ENCODE measurements around the gene NDUFA6. TPM values are rescaled to one million over a fixed set of nuclear protein-coding genes. Genes with fewer than 3 reads are reported as not detected.
"Not testable (repeated sequence)": the region's sequence is repeated elsewhere in the genome, so short reads cannot be mapped to it uniquely, and the experiment has no call there.

NDUFA6 gene
- total RNA-seq, 2 experiments from 2014 or later: 75.9 to 91.6 TPM

DNA sequence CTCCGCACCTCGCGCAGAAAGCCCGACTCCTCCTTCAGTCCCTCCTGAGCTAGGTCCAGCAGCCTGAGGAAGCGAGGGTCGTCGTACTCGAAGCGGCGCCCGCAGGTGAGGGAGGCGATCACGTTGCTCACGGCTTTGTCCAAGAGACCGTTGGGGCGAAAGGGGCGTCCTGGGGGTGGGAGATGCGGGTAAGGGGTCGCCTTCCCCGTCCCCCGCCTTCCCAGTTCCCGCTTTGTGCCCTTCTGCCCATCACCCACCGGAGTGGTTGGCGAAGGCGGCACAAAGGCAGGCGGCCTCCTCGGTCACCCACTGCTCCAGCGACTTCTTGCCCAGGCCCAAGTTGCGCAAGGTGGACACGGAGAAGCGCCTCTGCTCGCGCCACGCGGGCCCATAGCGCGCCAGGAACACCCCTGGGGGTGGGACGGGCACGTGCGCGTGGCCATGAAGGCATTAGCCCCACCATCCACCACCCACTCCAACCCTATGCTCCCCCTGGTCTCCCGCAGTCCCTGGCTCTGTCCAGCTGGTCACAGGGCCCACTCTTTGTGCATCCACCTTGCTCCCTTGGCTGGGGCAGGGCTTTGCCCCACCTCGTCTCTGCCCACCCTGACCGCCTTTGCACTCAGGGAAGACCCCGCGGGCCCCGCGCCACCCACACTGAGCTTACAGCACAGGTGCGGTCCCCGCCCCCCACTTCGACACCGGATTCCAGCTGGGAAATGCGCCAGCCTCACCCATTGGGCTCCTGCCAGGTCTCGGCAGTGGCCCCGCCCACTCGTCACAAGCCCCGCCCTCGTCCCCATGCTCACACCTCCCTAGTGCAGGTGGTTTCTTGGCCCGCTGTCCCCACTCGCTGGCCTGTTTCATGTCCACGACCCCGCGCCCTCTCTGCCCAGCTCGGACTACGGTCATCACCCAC is 38.5 kb upstream of the NDUFA6 start:
- H3K27me3 Mint-ChIP-seq; H3K27ac Mint-ChIP-seq; H3K4me1 Mint-ChIP-seq; H3K36me3 Mint-ChIP-seq; CTCF ChIA-PET; H3K4me3 Mint-ChIP-seq; DNase-seq; ATAC-seq; H3K9me3 Mint-ChIP-seq (ENCODE audit: low read depth): not testable (repeated sequence)

DNA sequence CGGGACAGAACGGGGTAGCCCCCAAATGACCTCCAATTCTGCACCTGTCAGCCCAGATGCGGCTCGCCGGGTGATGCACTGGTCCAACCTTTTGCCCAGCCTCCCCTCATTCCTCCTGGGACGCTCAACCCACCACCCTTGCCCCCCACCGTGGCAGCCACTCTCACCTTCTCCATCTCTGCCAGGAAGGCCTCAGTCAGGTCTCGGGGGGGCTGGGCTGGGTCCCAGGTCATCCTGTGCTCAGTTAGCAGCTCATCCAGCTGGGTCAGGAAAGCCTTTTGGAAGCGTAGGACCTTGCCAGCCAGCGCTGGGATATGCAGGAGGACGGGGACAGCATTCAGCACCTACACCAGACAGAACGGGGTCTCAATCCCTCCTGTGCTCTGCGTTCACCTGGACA is 37.4 kb upstream of the NDUFA6 start:
- CTCF ChIA-PET: not testable (repeated sequence)

DNA sequence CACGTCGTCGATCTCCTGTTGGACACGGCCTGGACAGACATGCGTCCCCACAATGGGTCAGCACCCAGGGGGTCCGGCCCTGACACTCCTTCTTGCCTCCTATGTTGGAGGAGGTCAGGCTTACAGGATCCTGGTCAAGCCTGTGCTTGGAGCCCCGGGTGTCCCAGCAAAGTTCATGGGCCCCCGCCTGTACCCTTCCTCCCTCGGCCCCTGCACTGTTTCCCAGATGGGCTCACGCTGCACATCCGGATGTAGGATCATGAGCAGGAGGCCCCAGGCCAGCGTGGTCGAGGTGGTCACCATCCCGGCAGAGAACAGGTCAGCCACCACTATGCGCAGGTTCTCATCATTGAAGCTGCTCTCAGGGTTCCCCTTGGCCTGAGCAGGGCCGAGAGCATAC is 37.0 kb upstream of the NDUFA6 start:
- Mint-ChIP-seq H3K4me1 (no peaks in the 10 kb centered on the region), H3K27ac (no peak overlapping the region)
- no peak for DNase-seq

More for the DNA sequence above, 37.4 kb upstream of the NDUFA6 start:
- H3K27ac Mint-ChIP-seq; ATAC-seq; H3K36me3 Mint-ChIP-seq; H3K27me3 Mint-ChIP-seq; H3K4me3 Mint-ChIP-seq; H3K4me1 Mint-ChIP-seq; H3K9me3 Mint-ChIP-seq (ENCODE audit: low read depth); DNase-seq: not testable (repeated sequence)

DNA sequence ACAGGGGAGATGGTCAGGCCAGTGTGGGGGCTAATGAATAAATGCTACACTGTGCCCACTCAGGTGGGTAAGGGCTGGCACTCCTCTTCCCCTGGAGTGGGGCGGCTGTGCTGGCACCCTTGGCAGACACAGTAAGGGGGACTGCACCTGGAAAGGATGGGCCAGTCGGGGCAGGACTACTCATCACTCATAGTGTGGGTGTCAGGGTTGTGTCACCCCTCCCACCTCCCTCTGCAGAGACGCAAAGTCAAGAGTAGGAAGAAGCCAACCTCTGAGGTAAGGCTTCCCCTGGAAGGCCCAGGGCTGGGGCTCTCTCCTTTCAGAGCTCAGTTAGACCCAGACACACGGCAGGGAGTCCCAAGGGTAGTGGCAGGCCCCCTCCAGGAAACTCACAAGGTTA is 33.0 kb upstream of the NDUFA6 start:
- H3K27ac Mint-ChIP-seq; H3K36me3 Mint-ChIP-seq; ATAC-seq; CTCF ChIA-PET; DNase-seq; H3K4me3 Mint-ChIP-seq; H3K9me3 Mint-ChIP-seq (ENCODE audit: low read depth); H3K27me3 Mint-ChIP-seq: not testable (repeated sequence)
- H3K4me1 Mint-ChIP-seq: peaks cover 26% of the 10 kb centered on the region

More for the DNA sequence above, 37.0 kb upstream of the NDUFA6 start:
- Mint-ChIP-seq H3K27me3 (no peaks in the 10 kb centered on the region), H3K9me3 (ENCODE audit: low read depth) (no peaks in the 10 kb centered on the region), H3K4me3 (no peak overlapping the region), H3K36me3 (no peaks in the 10 kb centered on the region)
- ATAC-seq: no peak
- CTCF ChIA-PET: interaction anchor here (0.6 kb wide), 1 partner anchor 602 kb away, joined by 4 read pairs; no protein-coding TSS in a partner anchor

DNA sequence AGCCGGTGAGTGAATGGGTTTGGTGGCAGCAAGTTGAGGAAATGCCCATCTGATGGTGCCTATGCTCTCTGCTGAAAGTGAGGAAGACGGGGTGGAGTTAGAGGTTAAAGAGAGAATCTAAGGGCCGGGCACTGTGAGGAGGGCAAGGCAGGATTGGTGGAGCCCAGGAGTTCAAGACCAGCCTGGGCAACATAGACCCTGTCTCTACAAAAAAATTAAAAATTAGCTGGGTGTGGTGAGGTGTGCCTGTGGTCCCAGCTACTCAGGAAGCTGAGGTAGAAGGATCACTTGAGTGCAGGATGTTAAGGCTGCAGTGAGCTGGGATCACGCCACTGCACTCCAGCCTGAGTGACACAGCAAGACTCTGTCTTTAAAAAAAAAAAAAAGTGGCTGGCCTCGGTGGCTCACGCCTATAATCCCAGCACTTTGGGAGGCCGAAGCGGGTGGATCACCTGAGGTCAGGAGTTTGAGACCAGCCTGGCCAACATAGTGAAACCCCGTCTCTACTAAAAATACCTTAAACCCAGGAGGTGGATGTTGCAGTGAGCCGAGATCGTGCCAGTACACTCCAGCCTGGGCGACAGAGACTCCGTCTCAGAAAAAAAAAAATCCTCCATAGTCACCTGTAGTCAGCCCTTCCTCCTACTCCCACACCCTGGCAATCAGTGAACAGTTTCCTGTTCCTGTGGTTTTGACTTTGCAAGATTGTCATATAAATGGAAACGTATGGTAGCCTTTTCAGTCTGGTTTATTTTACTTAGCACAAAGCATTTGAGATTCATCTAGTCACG is 29.9 kb upstream of the NDUFA6 start:
- CTCF ChIA-PET: interaction anchor here (1.2 to 2.5 kb wide), 2 partner anchors 9 to 324 kb away, joined by 3 to 9 read pairs; no protein-coding TSS in a partner anchor
- H3K4me3 Mint-ChIP-seq: peak overlapping the region; percentile 69

DNA sequence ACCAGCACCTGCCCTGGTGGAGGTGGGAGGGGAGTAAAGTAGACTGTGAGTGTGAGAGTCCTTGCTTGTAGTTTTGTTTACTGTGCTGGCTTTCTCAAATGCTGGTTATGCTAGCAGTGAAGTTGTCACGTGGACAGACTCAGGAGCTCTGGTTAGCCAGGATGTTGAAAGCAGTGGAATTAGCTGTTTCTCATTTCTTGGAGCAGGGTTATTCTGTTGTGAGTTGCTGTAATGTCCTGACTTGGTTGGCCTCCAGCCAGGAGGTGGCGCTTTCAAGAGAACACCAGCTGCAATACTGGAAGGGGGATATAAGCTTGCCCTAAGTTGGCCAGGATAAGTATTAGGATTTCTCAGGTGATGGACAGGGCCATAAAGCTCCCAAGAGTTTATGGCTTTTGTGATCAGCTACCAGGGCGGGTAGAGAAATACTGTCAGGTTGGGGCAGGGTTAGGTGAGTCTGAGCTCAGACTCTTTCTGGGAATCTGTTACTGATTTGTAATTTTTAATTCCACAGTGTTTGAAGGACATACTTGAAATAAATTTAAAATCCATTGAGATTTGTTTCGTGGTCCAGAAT is 26.4 kb upstream of the NDUFA6 start:
- Mint-ChIP-seq H3K36me3 (peaks cover 18% of the 10 kb centered on the region), H3K9me3 (ENCODE audit: low read depth) (peaks cover 6% of the 10 kb centered on the region), H3K4me3 (no peak overlapping the region), H3K27me3 (no peaks in the 10 kb centered on the region), H3K27ac (no peak overlapping the region), H3K4me1 (peaks cover 26% of the 10 kb centered on the region)
- ATAC-seq (no peak), DNase-seq (no peak)
- CTCF ChIA-PET: interaction anchor here (0.8 to 1.8 kb wide), 3 partner anchors 26 to 450 kb away, joined by 5 to 8 read pairs (median 8); partner anchors contain the start of gene NDUFA6

More for the DNA sequence above, 29.9 kb upstream of the NDUFA6 start:
- H3K4me1 Mint-ChIP-seq: peaks cover 28% of the 10 kb centered on the region
- peak overlapping the region; percentile 89 for H3K27ac Mint-ChIP-seq
- not testable (repeated sequence) for H3K36me3 Mint-ChIP-seq; H3K27me3 Mint-ChIP-seq; H3K9me3 Mint-ChIP-seq (ENCODE audit: low read depth)
- DNase-seq (peak; percentile 55), ATAC-seq (peak; percentile 79)

DNA sequence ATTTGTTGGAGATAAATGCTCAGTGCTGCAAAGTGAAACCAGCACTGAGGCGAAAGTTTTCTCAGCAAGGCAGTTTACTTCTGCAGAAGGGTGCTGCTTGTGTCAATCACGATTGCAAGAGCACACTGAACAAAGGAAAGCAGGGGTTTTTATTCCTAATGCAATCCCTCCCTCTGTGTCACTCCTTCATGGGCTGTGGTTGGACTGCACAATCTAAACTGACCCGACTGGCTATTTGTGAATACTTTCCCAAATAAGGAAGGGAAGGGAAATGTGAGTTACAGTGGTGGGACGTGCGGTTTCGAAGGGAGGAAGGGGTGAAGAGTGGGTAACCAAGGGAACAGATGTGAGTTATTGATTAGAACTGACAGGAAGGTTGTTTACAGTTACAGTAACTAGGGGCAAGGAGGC is 24.9 kb upstream of the NDUFA6 start:
- ATAC-seq; H3K4me3 Mint-ChIP-seq; H3K27me3 Mint-ChIP-seq; CTCF ChIA-PET; DNase-seq; H3K27ac Mint-ChIP-seq; H3K9me3 Mint-ChIP-seq (ENCODE audit: low read depth): not testable (repeated sequence)
- Mint-ChIP-seq H3K4me1 (peaks cover 16% of the 10 kb centered on the region), H3K36me3 (peaks cover 17% of the 10 kb centered on the region)

DNA sequence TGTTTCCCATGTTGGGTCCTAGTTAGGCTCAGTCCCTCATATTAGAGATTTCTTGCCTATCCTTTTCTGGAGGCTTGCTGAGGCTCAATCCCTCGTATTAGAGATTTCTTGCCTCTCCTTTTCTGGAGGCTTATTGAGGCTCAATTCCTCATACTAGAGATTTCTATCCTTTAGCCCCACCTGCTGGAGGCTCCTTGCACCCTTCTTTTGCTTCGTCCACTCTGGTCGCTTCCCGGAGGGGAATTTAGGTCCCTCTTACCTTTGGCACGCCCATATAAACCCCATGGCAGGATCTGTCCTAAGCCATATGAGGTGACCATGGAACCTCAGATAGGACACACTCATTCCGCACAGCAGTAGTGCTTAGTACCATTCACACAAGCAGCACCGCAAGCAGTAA is 24.1 kb upstream of the NDUFA6 start:
- H3K4me3 Mint-ChIP-seq: no peak overlapping the region
- CTCF ChIA-PET: no interaction called here
- peaks cover 6% of the 10 kb centered on the region for H3K9me3 Mint-ChIP-seq (ENCODE audit: low read depth)
- peaks cover 9% of the 10 kb centered on the region for H3K4me1 Mint-ChIP-seq
- DNase-seq: no peak
- no peaks in the 10 kb centered on the region for H3K27me3 Mint-ChIP-seq
- peaks cover 17% of the 10 kb centered on the region for H3K36me3 Mint-ChIP-seq
- no peak overlapping the region for H3K27ac Mint-ChIP-seq
- no peak for ATAC-seq

DNA sequence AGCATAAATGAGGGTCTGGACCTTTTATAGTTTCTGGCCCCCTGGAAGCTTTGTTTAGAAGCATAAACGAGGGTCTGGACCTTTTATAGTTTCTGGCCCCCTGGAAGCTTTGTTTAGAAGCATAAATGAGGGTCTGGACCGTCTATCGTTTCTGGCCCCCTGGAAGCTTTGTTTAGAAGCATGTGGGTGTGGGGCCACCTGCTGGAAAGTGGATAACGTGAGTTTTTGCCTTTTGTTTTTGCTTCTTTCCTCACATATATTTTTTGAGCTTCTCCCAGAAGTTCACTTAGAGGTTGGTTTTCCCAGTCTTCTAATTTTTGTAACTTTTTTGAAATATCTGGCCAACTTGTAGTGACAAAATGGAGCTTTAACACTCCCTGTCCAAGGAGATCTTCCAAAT is 22.2 kb upstream of the NDUFA6 start:
- peaks cover 17% of the 10 kb centered on the region for H3K36me3 Mint-ChIP-seq
- H3K27me3 Mint-ChIP-seq; ATAC-seq; H3K4me1 Mint-ChIP-seq; H3K27ac Mint-ChIP-seq; H3K4me3 Mint-ChIP-seq; DNase-seq; H3K9me3 Mint-ChIP-seq (ENCODE audit: low read depth): not testable (repeated sequence)
- CTCF ChIA-PET: interaction anchor here (0.9 to 3.0 kb wide), 12 partner anchors 9 to 331 kb away, joined by 3 to 18 read pairs (median 4); partner anchors contain the start of genes CENPM and NDUFA6

DNA sequence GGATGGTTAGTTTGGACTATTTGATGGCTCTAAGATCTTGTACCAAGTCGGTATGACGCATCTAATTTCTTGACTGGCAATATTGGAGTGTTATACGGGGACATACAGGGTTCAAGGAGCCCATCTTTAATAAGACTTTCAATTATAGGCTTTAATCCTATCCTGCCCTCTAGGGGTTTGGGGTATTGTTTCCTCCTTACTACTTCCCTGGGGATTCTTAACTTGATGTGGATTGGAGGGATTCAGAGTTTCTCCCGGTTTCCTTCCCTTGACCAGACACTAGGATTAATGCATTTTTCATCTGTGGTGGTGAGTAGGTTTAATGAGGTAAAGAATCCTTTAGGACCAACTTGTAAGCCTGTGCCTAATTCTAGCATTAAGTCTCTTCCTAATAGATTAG is 21.2 kb upstream of the NDUFA6 start:
- Mint-ChIP-seq H3K36me3 (peaks cover 17% of the 10 kb centered on the region), H3K27ac (no peak overlapping the region), H3K4me1 (peaks cover 2% of the 10 kb centered on the region), H3K27me3 (no peaks in the 10 kb centered on the region), H3K9me3 (ENCODE audit: low read depth) (peaks cover 6% of the 10 kb centered on the region), H3K4me3 (no peak overlapping the region)
- no peak for DNase-seq
- no peak for ATAC-seq
- CTCF ChIA-PET: interaction anchor here (1.0 to 3.0 kb wide), 7 partner anchors 8 to 332 kb away, joined by 3 to 18 read pairs (median 4); partner anchors contain the start of genes CENPM and NDUFA6

DNA sequence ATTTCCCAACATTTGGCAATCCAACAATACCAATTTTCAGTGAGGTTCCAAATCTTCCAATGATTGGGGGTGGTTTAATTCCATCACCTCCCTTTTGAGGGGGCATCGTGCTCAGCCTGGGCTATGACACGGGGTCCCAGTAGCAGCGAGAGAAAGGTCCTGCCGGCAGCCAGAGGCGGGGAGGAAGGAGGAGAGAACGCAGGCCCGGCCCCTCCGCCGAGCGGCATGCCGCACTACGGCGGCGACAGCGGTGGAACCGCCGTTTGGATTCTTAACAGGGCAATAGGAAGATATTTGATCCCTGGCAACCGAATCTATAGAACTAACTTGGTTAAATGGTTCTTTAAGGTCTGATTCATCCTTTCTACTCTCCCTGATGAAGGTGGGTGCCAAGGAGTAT is 18.3 kb upstream of the NDUFA6 start:
- ATAC-seq: no peak
- H3K36me3 Mint-ChIP-seq: peaks cover 12% of the 10 kb centered on the region
- no peaks in the 10 kb centered on the region for H3K27me3 Mint-ChIP-seq
- peaks cover 10% of the 10 kb centered on the region for H3K9me3 Mint-ChIP-seq (ENCODE audit: low read depth)
- no peak for DNase-seq
- H3K4me3 Mint-ChIP-seq: no peak overlapping the region
- CTCF ChIA-PET: interaction anchor here (1.3 to 1.9 kb wide), 2 partner anchors 15 to 18 kb away, joined by 4 to 5 read pairs; partner anchors contain the start of gene NDUFA6
- no peak overlapping the region for H3K27ac Mint-ChIP-seq
- no peaks in the 10 kb centered on the region for H3K4me1 Mint-ChIP-seq

DNA sequence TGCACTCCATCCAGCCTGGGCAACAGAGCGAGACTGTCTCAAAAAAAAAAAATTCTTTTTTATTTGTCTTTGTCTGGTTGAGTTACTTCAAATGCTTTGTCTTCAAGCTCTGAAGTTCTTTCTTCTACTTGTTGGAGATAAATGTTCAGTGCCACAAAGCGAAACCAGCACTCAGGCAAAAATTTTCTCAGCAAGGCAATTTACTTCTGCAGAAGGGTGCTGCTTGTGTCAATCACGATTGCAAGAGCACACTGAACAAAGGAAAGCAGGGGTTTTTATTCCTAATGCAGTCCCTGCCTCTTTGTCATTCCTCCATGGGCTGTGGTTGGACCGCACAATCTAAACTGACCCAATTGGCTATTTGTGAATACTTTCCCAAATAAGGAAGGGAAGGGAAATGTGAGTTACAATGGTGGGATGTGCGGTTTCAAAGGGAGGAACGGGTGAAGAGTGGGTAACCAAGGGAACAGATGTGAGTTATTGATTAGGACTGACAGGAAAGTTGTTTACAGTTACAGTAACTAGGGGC is 13.8 kb upstream of the NDUFA6 start:
- not testable (repeated sequence) for H3K4me3 Mint-ChIP-seq, H3K27me3 Mint-ChIP-seq, H3K27ac Mint-ChIP-seq, ATAC-seq, H3K4me1 Mint-ChIP-seq, DNase-seq
- Mint-ChIP-seq H3K36me3 (peaks cover 32% of the 10 kb centered on the region), H3K9me3 (ENCODE audit: low read depth) (peaks cover 21% of the 10 kb centered on the region)
- CTCF ChIA-PET: interaction anchor here (1.3 kb wide), 1 partner anchor 219 kb away, joined by 3 read pairs; no protein-coding TSS in a partner anchor

DNA sequence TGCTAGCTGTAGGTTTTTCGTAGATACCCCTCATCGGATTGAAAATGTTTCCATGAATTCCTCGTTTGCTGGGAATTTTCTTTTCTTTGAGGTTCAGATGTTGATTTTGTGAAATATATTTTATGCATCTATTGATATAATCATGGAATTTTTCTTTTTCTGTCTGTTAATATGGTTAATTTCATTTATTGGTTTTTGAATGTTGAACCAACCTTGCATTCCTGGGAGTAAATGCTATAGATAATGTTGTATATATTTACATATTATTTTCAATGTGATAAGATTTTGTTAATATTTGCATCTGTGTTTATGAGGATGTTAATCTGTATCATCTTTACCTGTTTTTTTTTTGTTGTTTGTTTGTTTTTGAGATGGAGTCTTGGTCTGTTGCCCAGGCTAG is 10.6 kb upstream of the NDUFA6 start:
- no peak for ATAC-seq
- H3K27me3 Mint-ChIP-seq: no peaks in the 10 kb centered on the region
- no peaks in the 10 kb centered on the region for H3K4me1 Mint-ChIP-seq
- H3K9me3 Mint-ChIP-seq (ENCODE audit: low read depth): peaks cover 23% of the 10 kb centered on the region
- DNase-seq: no peak
- peaks cover 38% of the 10 kb centered on the region for H3K36me3 Mint-ChIP-seq
- CTCF ChIA-PET: interaction anchor here (2.1 kb wide), 1 partner anchor 10 kb away, joined by 6 read pairs; no protein-coding TSS in a partner anchor
- no peak overlapping the region for H3K4me3 Mint-ChIP-seq
- no peak overlapping the region for H3K27ac Mint-ChIP-seq
